Esophagus mucosa (tissue), 1 donor: Measurements from ENCODE around the gene FGF12. TPM values are rescaled to one million over a fixed set of nuclear protein-coding genes. Genes with fewer than 3 reads are reported as not detected.
"Not testable (repeated sequence)": the region's sequence is repeated elsewhere in the genome, so short reads cannot be mapped to it uniquely, and the experiment has no call there.

Source experiments
- ATAC-seq: fragments of 200-7000 bp; cut with Tn5 transposase; one replicate; pipeline ENCODE4 v1.9.1; 2020
- total RNA-seq: library from RNA; stranded (reverse); gene quantifications from one replicate; pipeline ENCODE4 v1.2.4, GENCODE V29; 2023
- donor health status: DM: yes; HTN: yes; CAD: no.

FGF12 gene
- total RNA-seq: 0.72 TPM

- ATAC-seq: peak; percentile 56
Measured at GRCh38 chr3:192727032-192727847, at the start of gene FGF12. TSS of gene FGF12 (minus strand) at chr3:192727541.

DNA sequence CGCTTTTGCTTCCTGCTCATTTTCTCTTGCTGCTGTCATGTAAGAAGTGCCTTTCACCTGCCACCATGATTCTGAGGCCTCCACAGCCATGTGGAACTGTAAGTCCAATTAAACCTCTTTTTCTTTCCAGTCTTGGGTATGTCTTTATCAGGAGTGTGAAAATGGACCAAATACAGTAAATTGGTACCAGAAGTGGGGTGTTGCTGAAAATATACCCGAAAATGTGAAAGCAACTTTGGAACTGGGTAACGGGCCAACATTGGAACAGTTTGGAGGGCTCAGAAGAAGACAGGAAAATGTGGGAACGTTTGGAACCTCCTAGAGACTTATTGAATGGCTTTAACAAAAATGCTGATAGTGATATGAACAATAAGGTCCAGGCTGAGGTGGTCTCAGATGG lies 47.0 kb upstream of the FGF12 start:
- ATAC-seq: not testable (repeated sequence)

DNA sequence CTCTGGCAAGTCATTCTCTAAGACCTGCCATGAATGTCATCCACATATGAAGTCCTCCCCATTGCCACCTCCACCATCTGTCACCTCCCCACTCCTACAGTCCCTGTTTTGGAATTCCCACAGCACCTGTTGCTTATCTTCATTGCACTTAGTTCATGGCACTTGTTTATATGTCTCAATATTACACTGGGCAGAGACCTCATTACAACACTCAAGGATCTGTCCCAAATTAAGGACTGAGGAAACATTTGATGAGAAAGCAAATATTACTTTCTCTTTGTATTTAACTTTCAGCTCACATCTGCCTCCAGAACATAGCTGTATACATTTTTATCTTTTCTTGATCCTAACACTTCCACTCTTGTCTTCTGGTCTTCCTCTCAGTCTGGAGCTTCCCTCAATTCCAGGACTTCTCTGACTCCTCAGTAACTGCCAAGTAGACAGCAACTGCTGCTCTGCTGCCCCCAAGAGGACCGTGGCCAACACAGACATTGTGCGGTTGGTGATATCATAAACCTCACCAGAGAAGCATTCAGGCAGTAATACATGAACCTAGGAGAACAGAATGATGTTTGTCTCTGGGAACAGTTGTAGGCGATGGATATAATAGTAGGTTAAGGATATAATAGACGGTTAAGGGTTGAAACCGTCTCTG lies 45.0 kb upstream of the FGF12 start:
- no peak for ATAC-seq

DNA sequence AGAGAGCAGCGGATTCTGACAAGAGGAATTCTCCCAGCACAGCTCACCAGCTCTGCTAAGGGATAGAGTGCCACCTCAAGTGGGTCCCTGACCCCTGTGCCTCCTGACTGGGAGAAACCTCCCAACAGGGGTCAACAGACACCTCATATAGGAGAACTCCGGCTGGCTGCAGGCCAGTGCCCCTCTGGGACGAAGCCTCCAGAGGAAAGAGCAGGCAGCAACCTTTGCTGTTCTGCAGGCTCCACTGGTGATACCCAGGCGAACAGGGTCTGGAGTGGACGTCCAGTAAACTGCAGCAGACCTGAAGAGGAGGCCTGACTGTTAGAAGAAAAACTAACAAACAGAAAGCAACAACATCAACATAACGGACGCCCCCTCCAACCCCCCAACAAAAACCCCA lies 31.3 kb upstream of the FGF12 start:
- ATAC-seq: no peak

DNA sequence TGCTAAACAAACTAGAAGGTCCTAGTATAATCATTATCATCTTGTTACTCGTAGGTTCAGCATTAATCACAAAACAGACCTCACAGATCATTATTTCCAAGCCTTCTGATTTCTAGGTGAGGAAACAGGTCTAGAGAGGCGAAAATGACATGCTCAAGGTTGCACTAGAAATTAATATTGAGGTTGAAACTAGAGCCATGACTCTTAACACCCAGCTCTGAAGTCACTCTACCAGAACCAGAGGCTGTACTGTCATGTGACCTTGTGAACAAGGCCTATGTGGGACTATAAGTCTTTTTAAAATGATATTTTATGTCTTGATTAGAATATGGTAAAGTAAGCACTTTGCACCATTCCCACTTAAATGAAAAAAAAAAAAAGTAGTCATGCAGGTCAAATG lies 23.8 kb upstream of the FGF12 start:
- ATAC-seq: no peak

- no peak for ATAC-seq
Measured at GRCh38 chr3:192750201-192750600, 22.9 kb upstream of the FGF12 start.

DNA sequence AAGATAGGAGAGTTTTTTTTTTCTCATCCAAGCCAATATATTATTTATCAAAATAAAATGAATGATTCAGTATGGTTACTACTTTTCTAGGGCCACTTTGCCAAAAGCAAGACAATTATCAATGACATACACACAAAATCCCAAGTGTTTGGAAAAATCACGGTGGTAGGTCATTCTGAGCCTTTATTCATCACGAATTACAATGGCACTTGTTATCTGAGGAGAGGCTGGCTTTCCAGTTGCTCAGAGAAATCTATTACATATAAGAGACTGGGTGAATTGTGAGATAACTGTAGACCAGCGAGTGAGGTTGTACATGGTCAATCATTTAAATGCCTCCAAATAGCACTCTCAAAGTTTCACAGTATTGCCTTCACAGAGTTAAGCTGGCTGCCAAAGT lies 20.4 kb upstream of the FGF12 start:
- ATAC-seq: no peak

DNA sequence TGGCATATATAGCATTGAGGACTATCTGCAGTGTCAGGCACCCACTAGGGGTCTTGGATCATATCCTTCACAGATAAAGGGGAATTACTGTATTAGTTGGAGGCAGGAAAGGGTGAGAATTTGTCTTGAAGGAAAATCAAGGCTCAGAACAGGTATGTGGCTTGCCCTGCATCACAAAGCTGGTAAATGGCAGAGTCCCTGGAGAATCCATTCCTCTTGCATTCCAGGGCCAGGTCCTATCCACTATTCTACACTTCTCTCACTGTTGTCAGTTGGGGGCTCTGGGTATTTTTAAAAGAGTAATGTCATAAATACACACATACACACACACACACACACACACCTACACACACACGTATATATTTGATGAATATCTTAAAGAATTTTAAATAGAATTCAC lies 19.8 kb upstream of the FGF12 start:
- ATAC-seq: no peak

GRCh38 chr3:192745150-192745549 lies 17.8 kb upstream of the FGF12 start:
- no peak for ATAC-seq

DNA sequence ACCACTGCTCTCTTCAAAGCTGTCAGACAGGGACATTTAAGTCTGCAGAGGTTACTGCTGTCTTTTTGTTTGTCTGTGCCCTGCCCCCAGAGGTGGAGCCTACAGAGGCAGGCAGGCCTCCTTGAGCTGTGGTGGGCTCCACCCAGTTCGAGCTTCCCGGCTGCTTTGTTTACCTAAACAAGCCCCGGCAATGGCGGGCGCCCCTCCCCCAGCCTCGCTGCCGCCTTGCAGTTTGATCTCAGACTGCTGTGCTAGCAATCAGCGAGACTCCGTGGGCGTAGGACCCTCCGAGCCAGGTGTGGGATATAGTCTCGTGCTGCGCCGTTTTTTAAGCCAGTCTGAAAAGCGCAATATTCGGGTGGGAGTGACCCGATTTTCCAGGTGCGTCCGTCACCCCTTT lies 17.3 kb upstream of the FGF12 start:
- ATAC-seq: not testable (repeated sequence)

GRCh38 chr3:192737506-192737905 lies 10.2 kb upstream of the FGF12 start:
- ATAC-seq: no peak

DNA sequence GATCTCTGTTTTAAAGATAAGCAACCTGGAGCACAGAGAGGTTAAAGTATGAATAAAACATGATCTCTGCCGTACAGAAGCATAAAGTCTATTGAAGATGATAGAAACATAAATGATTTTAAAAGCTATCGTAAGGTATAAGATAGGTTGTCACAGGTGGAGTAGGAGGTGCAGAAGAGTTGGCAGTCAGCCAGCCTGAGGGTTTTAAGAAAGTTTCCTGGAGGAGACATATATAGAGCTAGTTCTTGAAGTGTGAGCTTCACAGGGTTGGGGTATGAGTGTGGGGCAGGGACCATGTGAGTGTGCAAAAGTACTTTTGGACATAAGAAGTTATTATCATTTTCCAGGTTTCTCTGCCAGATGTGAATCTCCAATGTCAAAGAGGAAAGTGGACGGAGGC lies 3.9 kb upstream of the FGF12 start:
- ATAC-seq: no peak

DNA sequence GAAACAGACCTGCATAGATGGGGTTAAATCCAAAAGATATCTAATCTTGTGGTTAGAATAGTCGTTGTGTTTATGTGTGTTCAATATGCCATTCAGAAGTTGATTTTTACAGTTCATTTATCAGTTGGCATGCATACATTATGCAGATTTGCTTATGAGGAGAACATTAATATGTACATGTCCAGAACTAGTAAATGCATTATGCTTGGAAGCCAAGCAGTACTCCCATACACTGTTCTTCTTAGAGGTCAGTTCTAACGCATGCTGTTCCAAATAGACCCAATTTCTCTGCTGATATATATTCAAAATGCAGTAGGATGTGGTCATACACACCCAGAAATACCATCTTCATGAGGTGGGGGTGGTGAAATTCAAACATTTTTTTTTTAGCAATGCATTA lies 956 bp downstream of the FGF12 start:
- no peak for ATAC-seq

DNA sequence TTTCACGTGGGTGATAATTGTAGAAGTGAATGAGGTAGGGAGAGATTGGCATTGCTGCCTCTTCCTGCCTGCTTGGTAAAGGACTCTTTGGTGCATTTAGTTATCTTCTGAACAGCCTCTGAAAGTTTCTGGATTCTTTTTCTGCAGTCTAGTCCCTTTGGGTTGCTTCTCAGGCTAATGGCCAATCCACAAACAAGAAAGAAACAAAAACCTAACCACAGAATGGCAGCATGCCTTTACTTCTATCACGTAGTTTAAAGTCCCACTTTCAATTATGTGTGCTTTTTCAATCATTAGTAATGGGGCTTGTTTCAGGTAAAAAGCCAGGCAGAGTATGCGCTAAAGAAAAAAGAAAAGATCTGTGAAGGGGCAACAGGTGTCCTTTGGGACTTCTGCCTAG lies 7.4 kb downstream of the FGF12 start:
- no peak for ATAC-seq

GRCh38 chr3:192718156-192718555 lies 9.2 kb downstream of the FGF12 start:
- no peak for ATAC-seq

GRCh38 chr3:192715126-192715525 lies 12.2 kb downstream of the FGF12 start:
- ATAC-seq: no peak

DNA sequence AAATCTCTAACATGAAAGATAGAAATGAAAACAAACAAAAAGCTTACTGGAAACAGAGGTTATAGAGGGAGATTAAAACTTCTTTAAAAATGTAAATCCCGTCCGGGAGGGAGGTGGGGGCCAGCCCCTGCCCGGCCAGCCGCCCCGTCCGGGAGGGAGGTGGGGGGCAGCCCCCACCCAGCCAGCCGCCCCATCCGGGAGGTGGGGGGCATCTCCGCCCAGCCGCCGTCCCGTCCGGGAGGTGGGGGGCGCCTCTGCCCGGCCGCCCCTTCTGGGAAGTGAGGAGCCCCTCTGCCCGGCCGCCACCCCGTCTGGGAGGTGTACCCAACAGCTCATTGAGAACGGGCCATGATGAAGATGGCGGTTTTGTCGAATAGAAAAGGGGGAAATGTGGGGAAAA lies 16.2 kb downstream of the FGF12 start:
- ATAC-seq: not testable (repeated sequence)

DNA sequence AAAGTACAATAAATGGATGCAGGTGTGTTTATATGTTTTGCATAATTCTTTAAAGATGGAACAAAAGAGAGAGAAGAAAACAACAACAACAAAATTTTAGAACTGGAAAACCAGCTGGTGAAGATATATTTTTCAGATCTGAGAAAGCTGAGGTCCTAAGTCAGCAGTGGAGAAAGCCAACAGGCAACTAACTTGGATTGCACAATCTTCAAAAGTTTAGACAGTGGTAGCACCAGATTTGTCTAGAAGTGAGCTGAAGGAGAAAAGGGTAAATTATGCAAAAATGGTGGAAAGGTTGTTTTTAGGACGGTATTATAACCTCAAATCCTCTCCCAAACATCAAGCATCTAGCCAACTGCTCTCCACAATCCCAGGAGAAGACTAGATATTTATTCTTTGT lies 17.0 kb downstream of the FGF12 start:
- no peak for ATAC-seq

DNA sequence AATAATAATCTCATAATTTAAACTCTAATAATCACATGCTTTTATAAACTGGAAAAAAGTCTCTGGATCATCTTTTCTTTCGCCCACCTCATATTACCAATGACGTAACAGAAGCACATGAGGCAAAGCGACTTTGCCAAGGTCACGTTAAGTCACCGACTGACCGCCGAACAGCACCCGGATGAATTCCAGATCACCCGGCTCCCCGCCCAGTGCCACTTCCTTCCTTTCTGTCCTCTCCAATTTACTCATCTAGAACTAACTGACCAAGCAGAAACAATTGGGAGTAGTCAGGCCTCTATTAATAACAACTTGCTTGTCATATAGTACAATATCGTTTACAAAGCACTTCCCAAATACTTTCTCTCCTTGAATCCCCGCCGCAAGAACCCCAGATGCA lies 21.1 kb downstream of the FGF12 start:
- ATAC-seq: no peak

DNA sequence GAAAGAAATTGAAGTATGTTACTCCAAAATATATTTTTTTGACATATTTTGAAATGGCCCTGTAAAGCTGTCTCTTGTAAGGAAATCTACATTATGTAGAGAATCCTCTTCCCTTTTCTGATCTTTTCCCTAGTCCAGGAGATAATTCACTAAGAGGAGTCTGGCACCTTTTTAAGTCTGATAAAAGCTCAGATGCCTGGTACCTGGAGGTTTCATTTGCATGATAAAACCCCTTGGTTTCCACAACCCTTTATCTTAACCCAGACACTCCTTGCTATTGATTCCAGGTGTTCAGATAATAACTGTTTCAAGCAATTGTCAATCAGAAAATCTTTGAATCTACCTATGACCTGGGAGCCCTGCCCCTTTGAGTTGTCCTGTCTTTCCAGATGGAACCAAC lies 26.5 kb downstream of the FGF12 start:
- no peak for ATAC-seq

- no peak for ATAC-seq
Measured at GRCh38 chr3:192696943-192697587, 30.3 kb downstream of the FGF12 start.

DNA sequence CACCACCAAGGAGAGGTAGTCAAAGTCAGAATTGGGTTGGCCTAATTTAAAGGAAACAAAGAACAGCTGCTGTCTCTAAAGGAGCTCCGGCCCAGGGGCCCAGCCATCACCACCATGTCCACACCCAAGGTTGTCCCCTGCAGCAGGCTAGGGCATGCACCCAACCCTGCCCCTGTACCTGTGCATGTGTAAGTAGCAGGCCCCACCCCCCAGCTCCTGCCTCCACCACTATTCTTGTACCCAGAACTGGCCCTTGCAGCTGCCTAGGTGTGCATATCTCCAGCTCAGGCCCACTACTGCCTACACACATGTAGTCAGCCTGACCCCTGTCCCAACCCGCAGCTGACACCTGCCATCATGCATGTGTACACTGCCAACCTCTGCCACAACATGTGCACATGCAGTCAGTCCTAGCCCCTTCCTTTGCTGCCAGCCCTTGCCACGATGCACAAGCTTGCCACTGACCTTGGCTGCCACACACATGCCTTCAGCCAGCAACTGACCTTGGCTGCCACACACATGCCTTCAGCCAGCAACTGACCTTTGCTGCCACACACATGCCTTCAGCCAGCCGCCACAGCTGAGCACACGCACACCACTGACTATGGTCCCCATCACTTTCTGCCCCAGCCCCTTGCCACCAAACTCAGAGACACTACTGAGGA lies 39.7 kb downstream of the FGF12 start:
- no peak for ATAC-seq

GRCh38 chr3:192685801-192686200 lies 41.5 kb downstream of the FGF12 start:
- ATAC-seq: no peak
